ENCODE results near the gene CD58. TPM values are rescaled to one million over a fixed set of nuclear protein-coding genes. Genes with fewer than 3 reads are reported as not detected.

CD58 gene
- total RNA-seq, 1 experiment from 2014 or later = 9.3 TPM

GRCh38 chr1:116481934-116482333, 88.9 kb downstream of the CD58 start:
- Histone ChIP-seq H3K27me3 (ENCODE audit: control insufficient read depth, insufficient read depth, low read length) (no peaks in the 10 kb centered on the region), H3K36me3 (replicated peaks; ENCODE audit: control insufficient read depth, insufficient read depth, low read length) (no peaks in the 10 kb centered on the region), H3K4me3 (ENCODE audit: insufficient read depth, low read depth, low read length) (no peak overlapping the region)
- no peak for DNase-seq

- no peak for DNase-seq
- Histone ChIP-seq H3K4me3 (ENCODE audit: insufficient read depth, low read depth, low read length) (no peak overlapping the region), H3K36me3 (replicated peaks; ENCODE audit: control insufficient read depth, insufficient read depth, low read length) (no peaks in the 10 kb centered on the region), H3K27me3 (ENCODE audit: control insufficient read depth, insufficient read depth, low read length) (no peaks in the 10 kb centered on the region)
These were observed 92.2 kb downstream of the CD58 start for GRCh38 chr1:116478621-116479020.

GRCh38 chr1:116477429-116477828, 93.4 kb downstream of the CD58 start:
- DNase-seq = no peak
- Histone ChIP-seq H3K4me3 (ENCODE audit: insufficient read depth, low read depth, low read length) (no peak overlapping the region), H3K27me3 (ENCODE audit: control insufficient read depth, insufficient read depth, low read length) (no peaks in the 10 kb centered on the region), H3K36me3 (replicated peaks; ENCODE audit: control insufficient read depth, insufficient read depth, low read length) (no peaks in the 10 kb centered on the region)

GRCh38 chr1:116476321-116476720, 94.5 kb downstream of the CD58 start:
- DNase-seq = no peak
- H3K27me3 ChIP-seq (ENCODE audit: control insufficient read depth, insufficient read depth, low read length) = no peaks in the 10 kb centered on the region
- H3K36me3 ChIP-seq (replicated peaks; ENCODE audit: control insufficient read depth, insufficient read depth, low read length) = no peaks in the 10 kb centered on the region
- H3K4me3 ChIP-seq (ENCODE audit: insufficient read depth, low read depth, low read length) = no peak overlapping the region

DNA sequence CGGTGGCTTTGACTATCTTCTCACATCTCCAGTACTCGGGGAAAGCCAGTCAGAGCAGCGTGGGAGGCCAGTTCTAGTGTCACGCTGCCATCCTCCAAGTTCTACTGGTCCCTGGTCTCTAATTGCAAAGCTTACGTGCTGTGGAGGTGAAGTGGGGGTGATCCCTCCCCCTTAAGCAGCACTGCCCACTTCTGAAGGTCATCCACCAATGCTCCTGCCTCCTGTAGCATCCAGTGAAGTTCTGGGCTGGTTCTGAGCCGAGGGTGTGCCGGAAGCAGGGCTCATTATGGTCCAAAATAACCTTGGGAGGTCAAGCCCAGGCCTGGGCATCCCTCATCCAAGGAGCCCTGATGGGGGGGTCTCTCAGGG, 95.0 kb downstream of the CD58 start:
- H3K36me3 ChIP-seq (replicated peaks; ENCODE audit: control insufficient read depth, insufficient read depth, low read length) = no peaks in the 10 kb centered on the region
- H3K4me3 ChIP-seq (ENCODE audit: insufficient read depth, low read depth, low read length) = no peak overlapping the region
- DNase-seq = no peak
- H3K27me3 ChIP-seq (ENCODE audit: control insufficient read depth, insufficient read depth, low read length) = no peaks in the 10 kb centered on the region

- no peak for DNase-seq
- Histone ChIP-seq H3K36me3 (replicated peaks; ENCODE audit: control insufficient read depth, insufficient read depth, low read length) (no peaks in the 10 kb centered on the region), H3K27me3 (ENCODE audit: control insufficient read depth, insufficient read depth, low read length) (no peaks in the 10 kb centered on the region), H3K4me3 (ENCODE audit: insufficient read depth, low read depth, low read length) (no peak overlapping the region)
These were observed 95.6 kb downstream of the CD58 start for GRCh38 chr1:116474921-116475849.

- DNase-seq = no peak
These were observed 98.3 kb downstream of the CD58 start for GRCh38 chr1:116472431-116472961.

GRCh38 chr1:116471241-116471640, 99.6 kb downstream of the CD58 start:
- Histone ChIP-seq H3K4me3 (ENCODE audit: insufficient read depth, low read depth, low read length) (no peak overlapping the region), H3K27me3 (ENCODE audit: control insufficient read depth, insufficient read depth, low read length) (no peaks in the 10 kb centered on the region), H3K36me3 (replicated peaks; ENCODE audit: control insufficient read depth, insufficient read depth, low read length) (no peaks in the 10 kb centered on the region)
- DNase-seq = no peak

More at GRCh38 chr1:116472431-116472961, 98.3 kb downstream of the CD58 start:
- H3K36me3 ChIP-seq (replicated peaks; ENCODE audit: control insufficient read depth, insufficient read depth, low read length) = no peaks in the 10 kb centered on the region
- H3K27me3 ChIP-seq (ENCODE audit: control insufficient read depth, insufficient read depth, low read length) = no peaks in the 10 kb centered on the region
- no peak overlapping the region for H3K4me3 ChIP-seq (ENCODE audit: insufficient read depth, low read depth, low read length)

- H3K4me3 ChIP-seq (ENCODE audit: insufficient read depth, low read depth, low read length) = no peak overlapping the region
These were observed 100.2 kb downstream of the CD58 start for GRCh38 chr1:116470671-116471070.

DNA sequence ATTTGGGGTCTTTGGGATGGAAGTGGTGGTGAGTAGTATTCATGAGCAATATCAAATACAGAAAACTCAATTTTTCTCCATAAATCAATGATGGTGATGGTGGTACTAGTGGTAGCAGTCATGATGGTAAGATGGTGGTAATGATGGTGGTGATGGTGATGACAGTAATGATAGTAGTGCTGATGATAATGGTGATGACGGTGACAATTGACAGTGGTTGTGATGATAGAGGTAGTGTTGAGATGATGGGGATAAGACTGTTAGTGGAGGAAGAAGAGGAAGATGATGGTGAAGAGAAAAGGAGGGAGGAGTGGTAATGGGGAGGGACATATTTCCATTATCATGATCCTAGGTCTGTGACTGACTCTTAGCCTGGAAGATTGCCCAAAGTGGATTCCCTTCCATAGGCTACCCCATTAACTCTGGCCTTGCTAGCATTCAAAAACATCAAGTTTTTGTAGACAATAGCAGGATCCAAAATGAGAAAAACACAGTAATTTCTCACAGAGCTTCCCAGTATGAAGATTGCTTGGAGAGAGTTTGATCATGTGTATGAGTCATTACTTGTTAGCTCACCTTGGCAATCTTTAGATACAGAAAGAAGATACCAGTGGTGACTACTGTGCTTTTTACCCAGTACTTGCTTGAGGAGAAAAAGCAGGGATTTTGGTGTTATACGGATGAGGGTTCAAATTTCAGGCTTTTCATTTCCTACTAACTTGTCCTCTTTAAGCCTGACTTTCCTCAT, 103.8 kb downstream of the CD58 start:
- no peak overlapping the region for H3K4me3 ChIP-seq (ENCODE audit: insufficient read depth, low read depth, low read length)
- no peak for DNase-seq
- H3K36me3 ChIP-seq (replicated peaks; ENCODE audit: control insufficient read depth, insufficient read depth, low read length) = no peaks in the 10 kb centered on the region
- no peaks in the 10 kb centered on the region for H3K27me3 ChIP-seq (ENCODE audit: control insufficient read depth, insufficient read depth, low read length)

More at GRCh38 chr1:116470671-116471070, 100.2 kb downstream of the CD58 start:
- no peak for DNase-seq
- H3K36me3 ChIP-seq (replicated peaks; ENCODE audit: control insufficient read depth, insufficient read depth, low read length) = no peaks in the 10 kb centered on the region
- no peaks in the 10 kb centered on the region for H3K27me3 ChIP-seq (ENCODE audit: control insufficient read depth, insufficient read depth, low read length)

GRCh38 chr1:116465845-116466685, 104.8 kb downstream of the CD58 start:
- Histone ChIP-seq H3K4me3 (ENCODE audit: insufficient read depth, low read depth, low read length) (no peak overlapping the region), H3K36me3 (replicated peaks; ENCODE audit: control insufficient read depth, insufficient read depth, low read length) (no peaks in the 10 kb centered on the region), H3K27me3 (ENCODE audit: control insufficient read depth, insufficient read depth, low read length) (no peaks in the 10 kb centered on the region)
- DNase-seq = no peak

GRCh38 chr1:116465477-116465844, 105.4 kb downstream of the CD58 start:
- Histone ChIP-seq H3K27me3 (ENCODE audit: control insufficient read depth, insufficient read depth, low read length) (no peaks in the 10 kb centered on the region), H3K36me3 (replicated peaks; ENCODE audit: control insufficient read depth, insufficient read depth, low read length) (no peaks in the 10 kb centered on the region), H3K4me3 (ENCODE audit: insufficient read depth, low read depth, low read length) (no peak overlapping the region)
- no peak for DNase-seq

All from H7 (cell line).